BJ (cell line): Measurements from ENCODE around the gene AOAH. TPM values are rescaled to one million over a fixed set of nuclear protein-coding genes. Genes with fewer than 3 reads are reported as not detected.

Source experiments
- CTCF ChIA-PET: fragments of 350-600 bp; formaldehyde crosslinking; extraction: SDS; loops from one replicate; lab custom pipeline; 2021; ENCODE audit warnings: antibody characterized with exemption, inconsistent platforms; lab: Yijun Ruan, JAX
- POLR2A ChIA-PET: fragments of 300-600 bp; sonication (Branson Sonifier 250); formaldehyde crosslinking; extraction: SDS; loops from one replicate; lab custom pipeline; 2021; ENCODE audit warnings: antibody characterized with exemption; lab: Charles Lee
- DNase-seq: peaks from one replicate; pipeline ENCODE4 v3.0.0-alpha.2; 2011; ENCODE audit warnings: low read depth
- H3K27me3 ChIP-seq: 2 replicates; pipeline ENCODE4 v1.6.0; 2011; ENCODE audit warnings: low read length; ENCODE audit not compliant: control insufficient read depth, insufficient read depth
- H3K36me3 ChIP-seq: 2 replicates; pipeline ENCODE4 v1.5.1; 2011; ENCODE audit warnings: low read length; ENCODE audit not compliant: control insufficient read depth, insufficient read depth
- H3K4me3 ChIP-seq: 2 replicates; pipeline ENCODE4 v1.5.1; 2011; ENCODE audit warnings: low read depth, mild to moderate bottlenecking, control low read depth, low read length
- polyA plus RNA-seq: library from polyadenylated mRNA; depleted of rRNA; stranded (reverse); fragments of >200 nt; gene quantifications from 2 replicates; pipeline ENCODE4 v1.2.3, GENCODE V29; 2011
- TF ChIP-seq, protein P1 (sequence below): IDR thresholded peaks from 2 replicates; pipeline ENCODE4 v1.5.1; 2011; ENCODE audit warnings: low read depth, mild to moderate bottlenecking, control low read depth, inconsistent platforms, low read length, moderate library complexity; ENCODE audit not compliant: insufficient read depth

The AOAH gene
- polyA plus RNA-seq, 1 experiment, result not detected

DNA sequence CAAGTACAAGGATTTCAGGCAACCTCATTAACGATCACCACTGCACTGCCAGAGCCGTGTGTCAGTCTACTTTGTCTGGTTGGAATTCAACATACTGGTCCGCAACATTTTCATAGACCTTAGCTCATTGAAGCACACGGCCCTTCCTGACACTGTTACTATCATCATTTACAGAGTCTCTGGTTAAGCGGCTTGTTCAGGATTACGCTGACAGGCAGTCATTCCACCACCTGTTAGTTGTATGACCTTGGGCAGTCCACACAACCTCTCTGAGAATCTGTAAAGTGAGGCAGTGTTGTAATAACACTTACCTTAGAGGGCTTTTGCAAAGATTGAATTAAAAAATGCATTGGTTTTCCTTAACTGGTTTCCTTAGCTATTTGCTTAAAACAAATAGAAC is 112.6 kb downstream of the AOAH start:
- ChIA-PET CTCF (interaction anchor here (0.9 kb wide), 1 partner anchor 70 kb away, joined by 4 read pairs; no protein-coding TSS in a partner anchor), POLR2A (no interaction called here)
- no peak overlapping the region for H3K4me3 ChIP-seq
- TF ChIP-seq, protein P1, sequence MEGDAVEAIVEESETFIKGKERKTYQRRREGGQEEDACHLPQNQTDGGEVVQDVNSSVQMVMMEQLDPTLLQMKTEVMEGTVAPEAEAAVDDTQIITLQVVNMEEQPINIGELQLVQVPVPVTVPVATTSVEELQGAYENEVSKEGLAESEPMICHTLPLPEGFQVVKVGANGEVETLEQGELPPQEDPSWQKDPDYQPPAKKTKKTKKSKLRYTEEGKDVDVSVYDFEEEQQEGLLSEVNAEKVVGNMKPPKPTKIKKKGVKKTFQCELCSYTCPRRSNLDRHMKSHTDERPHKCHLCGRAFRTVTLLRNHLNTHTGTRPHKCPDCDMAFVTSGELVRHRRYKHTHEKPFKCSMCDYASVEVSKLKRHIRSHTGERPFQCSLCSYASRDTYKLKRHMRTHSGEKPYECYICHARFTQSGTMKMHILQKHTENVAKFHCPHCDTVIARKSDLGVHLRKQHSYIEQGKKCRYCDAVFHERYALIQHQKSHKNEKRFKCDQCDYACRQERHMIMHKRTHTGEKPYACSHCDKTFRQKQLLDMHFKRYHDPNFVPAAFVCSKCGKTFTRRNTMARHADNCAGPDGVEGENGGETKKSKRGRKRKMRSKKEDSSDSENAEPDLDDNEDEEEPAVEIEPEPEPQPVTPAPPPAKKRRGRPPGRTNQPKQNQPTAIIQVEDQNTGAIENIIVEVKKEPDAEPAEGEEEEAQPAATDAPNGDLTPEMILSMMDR, result no peak
- H3K27me3 ChIP-seq, result peaks cover 9% of the 10 kb centered on the region
- no peak for DNase-seq
- H3K36me3 ChIP-seq, result no peaks in the 10 kb centered on the region

DNA sequence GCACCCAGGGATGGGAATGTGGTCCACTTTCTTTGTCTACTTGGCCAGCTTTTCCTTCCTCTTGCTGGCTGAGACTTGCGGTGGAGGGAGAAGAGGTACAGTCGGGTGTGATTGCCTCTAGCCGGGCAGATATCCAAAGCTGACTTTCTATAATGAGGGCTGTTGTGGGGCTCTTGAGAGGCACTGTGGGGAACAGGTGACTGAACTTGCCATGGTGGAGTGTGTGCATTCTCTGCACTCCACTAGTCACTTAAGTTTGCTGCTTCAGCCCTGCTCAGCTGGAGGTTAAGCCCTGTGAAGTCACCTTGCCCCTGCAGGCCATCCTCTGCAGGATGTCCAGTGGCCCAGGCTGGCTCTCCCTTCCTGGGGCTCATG is 116.6 kb downstream of the AOAH start:
- TF ChIP-seq, protein P1, result no peak
- Histone ChIP-seq H3K27me3 (peaks cover 4% of the 10 kb centered on the region), H3K4me3 (no peak overlapping the region), H3K36me3 (no peaks in the 10 kb centered on the region)
- CTCF ChIA-PET, result no interaction called here
- no peak for DNase-seq
- POLR2A ChIA-PET, result no interaction called here

DNA sequence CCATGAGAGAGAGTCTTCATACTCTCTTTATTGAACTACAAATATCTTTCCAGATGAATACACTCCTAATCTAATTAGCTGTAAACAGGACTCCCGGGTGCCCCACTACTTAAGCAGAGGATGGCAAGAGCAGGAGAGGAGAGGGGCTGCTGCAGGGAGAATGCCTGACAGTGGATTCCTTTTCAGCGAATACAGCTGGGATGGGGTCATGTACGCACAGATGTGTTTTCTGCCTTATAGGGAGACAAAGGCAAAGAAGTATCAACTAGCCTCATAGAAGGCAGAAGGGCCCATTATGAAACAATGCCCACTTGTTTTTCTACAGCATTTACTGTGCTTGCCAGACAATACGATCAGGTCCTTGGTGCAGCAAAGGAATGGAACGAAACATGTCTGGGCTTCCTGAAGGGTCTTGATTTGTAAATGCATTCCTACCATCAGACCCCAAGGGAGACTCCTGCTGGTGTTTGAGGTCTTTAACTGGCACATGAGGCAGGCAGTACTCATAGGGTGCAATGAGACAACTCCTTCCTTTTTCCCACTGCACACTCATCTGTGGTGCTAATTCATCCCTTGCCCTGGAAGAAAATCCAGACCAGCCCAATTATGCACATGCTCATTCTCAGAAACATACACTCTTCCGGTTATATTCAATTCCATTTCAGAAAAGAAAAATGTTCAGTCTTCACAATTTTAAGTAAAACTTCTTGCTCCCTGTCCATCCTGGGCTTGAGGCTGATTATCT is 117.1 kb downstream of the AOAH start:
- H3K27me3 ChIP-seq, result peaks cover 4% of the 10 kb centered on the region
- DNase-seq, result no peak
- H3K4me3 ChIP-seq, result no peak overlapping the region
- TF ChIP-seq, protein P1, result no peak
- ChIA-PET CTCF (no interaction called here), POLR2A (no interaction called here)
- no peaks in the 10 kb centered on the region for H3K36me3 ChIP-seq

- no peak for DNase-seq
- no peaks in the 10 kb centered on the region for H3K36me3 ChIP-seq
- ChIA-PET POLR2A (no interaction called here), CTCF (no interaction called here)
- no peak overlapping the region for H3K4me3 ChIP-seq
- TF ChIP-seq, protein P1, result no peak
- H3K27me3 ChIP-seq, result peaks cover 4% of the 10 kb centered on the region
Measured at GRCh38 chr7:36606153-36606975, 117.9 kb downstream of the AOAH start.
